GM12873 (cell line): Measurements from ENCODE around the gene COBLL1.

ENCODE experiments used
- TF ChIP-seq, protein P1 (sequence below): IDR thresholded peaks from 2 replicates; pipeline ENCODE4 v1.5.1; 2012; ENCODE audit warnings: low read depth, mild to moderate bottlenecking, moderate library complexity, low read length, control low read depth; ENCODE audit not compliant: insufficient read depth; ENCODE audit errors: missing control alignments

COBLL1 gene

DNA sequence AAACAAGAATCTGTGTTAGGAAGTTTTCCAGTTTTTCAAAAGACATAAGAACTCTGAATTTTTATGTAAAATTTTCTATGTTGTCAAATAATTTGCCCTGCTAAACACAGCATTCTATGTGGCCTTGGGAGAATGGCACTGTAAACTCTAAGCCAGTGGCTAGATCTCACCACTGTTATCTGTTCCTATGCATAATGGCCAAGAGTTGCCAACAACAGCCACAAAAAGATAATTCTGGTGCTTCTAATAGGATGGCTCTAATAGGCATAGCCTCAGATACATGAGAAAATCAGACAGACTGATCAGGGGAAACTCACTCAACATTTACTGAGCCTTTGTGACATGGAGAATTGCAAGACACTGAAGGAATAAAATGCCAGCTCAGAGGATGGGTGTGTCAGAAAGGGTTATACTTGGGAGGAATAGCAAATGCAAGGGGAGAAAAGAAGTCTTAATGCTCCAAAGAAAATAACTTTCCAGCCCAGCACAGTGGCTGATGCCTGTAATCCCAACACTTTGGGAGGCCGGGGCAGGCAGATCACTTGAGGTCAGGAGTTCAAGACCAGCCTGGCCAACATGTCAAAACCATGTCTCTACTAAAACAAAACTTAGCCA is 63.7 kb downstream of the COBLL1 start:
- TF ChIP-seq, protein P1, sequence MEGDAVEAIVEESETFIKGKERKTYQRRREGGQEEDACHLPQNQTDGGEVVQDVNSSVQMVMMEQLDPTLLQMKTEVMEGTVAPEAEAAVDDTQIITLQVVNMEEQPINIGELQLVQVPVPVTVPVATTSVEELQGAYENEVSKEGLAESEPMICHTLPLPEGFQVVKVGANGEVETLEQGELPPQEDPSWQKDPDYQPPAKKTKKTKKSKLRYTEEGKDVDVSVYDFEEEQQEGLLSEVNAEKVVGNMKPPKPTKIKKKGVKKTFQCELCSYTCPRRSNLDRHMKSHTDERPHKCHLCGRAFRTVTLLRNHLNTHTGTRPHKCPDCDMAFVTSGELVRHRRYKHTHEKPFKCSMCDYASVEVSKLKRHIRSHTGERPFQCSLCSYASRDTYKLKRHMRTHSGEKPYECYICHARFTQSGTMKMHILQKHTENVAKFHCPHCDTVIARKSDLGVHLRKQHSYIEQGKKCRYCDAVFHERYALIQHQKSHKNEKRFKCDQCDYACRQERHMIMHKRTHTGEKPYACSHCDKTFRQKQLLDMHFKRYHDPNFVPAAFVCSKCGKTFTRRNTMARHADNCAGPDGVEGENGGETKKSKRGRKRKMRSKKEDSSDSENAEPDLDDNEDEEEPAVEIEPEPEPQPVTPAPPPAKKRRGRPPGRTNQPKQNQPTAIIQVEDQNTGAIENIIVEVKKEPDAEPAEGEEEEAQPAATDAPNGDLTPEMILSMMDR: no peak

DNA sequence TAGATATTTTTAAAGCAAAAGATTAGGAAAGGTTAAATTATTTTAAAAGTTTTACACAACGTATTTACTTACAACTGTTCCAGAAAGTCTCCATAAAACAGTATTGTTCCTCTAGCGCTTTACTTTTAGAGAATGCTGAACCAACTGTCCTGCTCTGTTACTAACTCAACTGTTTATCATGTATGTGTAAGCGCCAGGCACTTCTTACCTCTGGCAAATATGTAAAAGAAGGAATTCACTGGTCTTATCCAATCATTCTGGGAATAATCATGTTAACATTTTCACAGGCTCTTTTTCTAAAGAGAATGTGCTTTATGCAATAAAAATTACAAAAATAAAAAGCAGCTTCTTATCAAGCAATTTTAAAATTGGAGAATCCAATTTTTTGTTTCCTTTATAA is 68.0 kb downstream of the COBLL1 start:
- TF ChIP-seq, protein P1: no peak

DNA sequence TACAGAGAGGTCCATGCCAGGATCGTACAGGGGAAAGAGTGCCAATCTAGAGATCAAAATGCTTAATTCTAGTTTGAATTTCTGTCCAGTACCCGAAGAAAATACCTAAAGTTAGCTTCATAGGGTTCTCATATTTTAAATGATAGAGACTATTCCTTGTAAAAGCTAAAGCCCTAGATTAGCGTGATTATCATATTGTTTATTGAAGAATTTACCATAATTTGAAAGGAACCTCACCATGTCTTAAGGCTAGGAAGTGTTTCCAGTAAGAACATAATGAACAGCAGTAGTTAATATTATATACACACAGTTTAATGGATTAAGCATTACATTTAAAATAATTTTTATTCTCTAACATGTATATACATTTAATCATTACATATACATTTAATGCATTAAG is 68.5 kb downstream of the COBLL1 start:
- TF ChIP-seq, protein P1: no peak

DNA sequence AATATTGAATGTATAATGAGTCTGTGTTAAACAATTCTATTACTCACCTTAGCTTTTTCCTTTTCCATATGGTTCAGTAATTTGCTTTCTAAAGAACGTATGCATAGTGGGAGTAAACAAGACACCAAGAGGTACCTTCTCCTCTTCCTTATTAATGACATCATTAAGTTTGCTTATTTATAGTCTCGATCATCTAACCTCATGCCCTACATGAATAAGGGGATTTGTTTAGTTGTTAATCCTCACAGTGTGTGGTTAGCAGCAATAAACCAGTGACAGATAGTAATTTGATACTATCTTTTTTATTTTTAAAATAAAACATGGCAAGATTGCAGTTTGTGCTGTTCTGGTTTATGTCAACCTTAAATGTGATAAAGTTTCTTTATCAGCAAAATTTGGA is 69.7 kb downstream of the COBLL1 start:
- TF ChIP-seq, protein P1: no peak

DNA sequence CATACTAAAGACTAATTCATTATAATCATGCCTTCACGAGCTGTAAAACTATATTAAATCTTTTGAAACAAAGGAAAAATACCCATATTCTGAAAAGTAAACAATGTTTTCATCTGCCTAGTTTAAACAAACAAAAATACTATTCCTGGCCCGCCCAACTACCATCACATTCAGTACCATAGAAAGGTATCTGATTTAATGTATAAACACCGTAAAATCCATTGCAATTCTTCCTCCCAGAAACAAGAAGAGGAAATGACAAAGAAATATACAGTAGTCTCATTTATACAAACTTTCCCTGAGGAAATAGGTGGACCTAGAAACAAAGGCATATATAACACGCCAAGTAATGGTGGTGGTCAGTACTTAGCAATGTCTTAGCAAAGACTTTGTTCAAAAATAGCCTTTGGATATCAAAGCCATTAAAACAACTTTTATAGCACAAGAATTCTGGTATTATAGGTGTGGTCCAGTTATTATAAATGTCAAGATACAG is 71.2 kb downstream of the COBLL1 start:
- TF ChIP-seq, protein P1: no peak

DNA sequence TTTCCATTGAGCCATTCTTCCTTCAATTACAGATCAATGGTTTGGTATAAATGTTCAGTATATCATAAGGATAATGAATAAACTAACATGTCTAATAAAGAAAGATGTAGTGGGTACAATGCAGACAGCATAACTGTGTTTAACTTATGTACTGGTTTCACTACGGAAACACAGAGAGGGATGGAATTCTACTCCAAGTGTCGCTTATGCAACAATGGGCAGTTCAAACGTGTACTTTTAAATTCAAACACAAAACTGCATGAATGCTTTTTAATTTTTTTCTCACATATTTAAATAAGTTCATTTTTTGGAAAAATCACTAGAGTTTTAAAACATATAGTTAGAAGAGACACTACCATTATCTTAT is 74.7 kb downstream of the COBLL1 start:
- TF ChIP-seq, protein P1: no peak

DNA sequence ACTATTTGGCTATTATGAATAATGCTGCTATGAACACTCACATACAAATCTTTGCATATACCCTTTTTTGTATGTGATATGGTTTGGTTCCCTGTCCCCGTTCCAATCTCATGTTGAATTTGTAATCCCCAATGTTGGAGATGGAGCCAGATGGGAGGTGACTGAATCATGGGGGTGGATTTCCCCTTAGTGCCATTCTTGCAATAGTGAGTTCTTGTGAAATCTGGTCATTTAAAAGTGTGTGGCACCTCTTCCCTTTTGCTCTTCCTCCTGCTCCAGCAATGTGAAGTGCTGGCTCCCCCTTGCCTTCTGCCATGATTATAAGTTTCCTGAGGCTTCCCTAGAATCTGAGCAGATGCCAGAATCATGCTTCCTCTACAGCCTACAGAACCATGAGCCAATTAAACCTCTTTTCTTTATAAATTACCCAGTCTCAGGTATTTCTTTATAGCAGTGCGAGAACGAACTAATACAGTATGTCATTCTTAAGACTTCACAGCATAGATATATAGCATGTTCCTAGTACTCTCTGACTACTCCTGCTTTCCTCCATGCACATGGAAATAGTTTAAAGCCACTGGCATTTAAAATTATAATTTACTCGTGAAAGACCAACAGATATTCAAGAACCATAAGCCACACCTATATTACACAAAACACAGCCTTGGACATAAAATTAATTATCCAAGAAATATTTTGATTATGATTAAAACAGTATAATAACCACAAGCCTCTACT is 75.2 kb downstream of the COBLL1 start:
- TF ChIP-seq, protein P1: no peak
